HPDE6-E6E7 (cell line): ENCODE results near the gene NHERF2.
"Not testable (repeated sequence)": the region's sequence is repeated elsewhere in the genome, so short reads cannot be mapped to it uniquely, and the experiment has no call there.

Experiments used
- DNase-seq: peaks from one replicate; pipeline ENCODE4 v3.0.0; 2011; ENCODE audit warnings: missing footprints; ENCODE audit errors: extremely low spot score

NHERF2 gene

DNA sequence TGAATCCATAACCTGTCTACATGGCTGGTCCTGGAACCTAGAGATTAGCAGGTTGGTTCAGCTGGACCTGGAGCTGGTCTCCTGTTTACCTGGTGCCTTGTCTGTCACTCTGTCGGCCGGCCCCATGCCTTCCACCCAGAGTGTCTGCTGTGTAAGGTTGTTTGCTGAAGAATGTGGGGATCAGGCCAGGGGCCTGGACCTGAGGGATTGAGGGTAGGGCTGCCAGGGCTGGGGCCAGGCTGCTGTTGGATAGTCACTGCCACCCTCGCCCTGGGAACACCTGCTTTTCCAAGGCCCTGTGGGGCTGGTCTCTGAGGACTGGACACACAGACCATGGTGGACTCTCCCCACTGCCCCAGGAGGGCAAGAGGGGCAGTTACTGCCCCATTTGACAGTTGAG lies 1.4 kb downstream of the NHERF2 start:
- DNase-seq = no peak

DNA sequence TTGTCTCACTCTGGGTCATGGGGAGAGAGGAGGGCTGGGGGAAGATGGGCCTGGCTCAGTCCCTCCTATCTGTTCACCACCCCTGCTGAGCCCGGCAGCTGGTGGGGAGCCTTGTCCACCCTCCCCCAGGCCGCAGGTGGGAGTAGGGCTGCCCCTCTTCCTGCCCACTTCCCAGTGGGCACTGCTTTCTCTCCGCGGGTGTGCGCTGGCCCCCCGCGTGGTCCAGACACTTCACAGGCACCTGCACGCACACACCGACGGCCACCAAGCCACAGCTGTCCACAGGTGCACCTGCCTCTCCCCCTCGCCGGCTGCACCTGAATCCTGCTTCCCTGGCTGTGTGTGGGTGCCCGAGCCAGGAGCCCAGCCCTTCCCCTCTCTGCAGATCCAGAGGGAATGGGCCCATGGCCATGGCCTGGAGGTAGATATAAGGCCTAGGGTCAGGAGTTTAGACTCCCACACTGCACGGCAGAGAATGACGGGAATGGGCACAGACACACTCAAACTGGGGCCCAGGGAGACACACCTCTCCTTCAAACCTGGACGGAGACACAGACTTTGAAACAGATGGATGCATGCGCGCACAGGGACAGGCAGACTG lies 2.0 kb downstream of the NHERF2 start:
- no peak for DNase-seq

DNA sequence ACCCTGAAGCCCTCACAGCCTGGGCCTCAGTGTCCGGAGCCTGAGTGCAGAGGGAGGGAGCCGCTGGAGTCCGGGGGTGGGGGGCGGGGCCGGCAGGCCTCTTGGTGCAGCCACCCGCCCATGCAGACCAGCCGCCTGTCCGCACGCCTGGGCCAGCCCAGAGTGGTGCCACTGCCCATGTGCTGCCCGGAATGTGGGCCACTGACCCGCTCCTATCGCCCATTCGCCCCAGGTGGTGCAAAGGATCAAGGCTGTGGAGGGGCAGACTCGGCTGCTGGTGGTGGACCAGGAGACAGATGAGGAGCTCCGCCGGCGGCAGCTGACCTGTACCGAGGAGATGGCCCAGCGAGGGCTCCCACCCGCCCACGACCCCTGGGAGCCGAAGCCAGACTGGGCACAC lies 2.6 kb downstream of the NHERF2 start:
- no peak for DNase-seq

DNA sequence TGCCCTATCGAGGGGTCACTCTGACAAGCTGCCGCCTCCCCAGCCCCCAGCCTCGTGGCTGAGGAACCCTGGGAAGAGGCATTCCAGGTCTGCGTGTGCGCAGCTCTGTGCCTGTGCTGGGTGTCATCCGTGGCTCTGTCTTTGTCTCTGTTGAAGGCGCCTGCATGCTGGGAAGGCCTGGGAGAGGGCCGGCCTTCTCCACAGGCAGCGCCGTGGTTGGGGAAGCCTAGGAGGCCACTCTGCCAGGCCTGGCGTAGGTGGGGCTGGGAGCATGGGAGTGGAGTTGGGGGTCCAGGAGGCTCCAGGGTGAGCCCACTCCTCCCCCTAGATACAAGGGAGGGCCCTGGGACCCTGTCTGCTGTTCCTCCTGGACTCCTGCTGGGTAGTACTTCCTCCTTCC lies 3.3 kb downstream of the NHERF2 start:
- DNase-seq = no peak

DNA sequence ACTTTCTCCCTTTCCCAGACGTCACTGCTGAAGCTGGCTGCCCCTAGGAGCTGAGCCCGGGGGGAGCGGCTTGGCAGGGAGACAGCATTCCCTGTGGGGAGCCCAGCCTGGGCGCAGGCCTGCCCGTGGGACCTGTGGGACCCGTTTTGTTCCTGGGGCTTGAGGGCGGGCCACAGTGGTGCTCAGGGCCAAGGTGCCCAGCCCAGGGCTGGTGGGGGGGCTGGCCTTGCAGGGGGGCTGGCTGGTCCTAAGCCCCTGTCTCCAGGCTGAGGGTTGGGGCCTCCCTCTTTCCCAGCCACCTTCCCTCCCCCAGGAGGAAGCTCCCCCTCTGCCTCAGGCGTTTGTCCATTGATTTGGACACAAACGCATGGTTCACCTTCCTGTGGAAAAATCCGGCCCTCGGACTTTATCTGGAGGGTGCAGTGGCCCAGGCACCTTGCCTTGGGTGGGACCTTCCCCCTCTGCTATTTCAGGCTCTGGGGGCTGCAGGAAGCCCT lies 4.4 kb downstream of the NHERF2 start:
- DNase-seq = no peak

DNA sequence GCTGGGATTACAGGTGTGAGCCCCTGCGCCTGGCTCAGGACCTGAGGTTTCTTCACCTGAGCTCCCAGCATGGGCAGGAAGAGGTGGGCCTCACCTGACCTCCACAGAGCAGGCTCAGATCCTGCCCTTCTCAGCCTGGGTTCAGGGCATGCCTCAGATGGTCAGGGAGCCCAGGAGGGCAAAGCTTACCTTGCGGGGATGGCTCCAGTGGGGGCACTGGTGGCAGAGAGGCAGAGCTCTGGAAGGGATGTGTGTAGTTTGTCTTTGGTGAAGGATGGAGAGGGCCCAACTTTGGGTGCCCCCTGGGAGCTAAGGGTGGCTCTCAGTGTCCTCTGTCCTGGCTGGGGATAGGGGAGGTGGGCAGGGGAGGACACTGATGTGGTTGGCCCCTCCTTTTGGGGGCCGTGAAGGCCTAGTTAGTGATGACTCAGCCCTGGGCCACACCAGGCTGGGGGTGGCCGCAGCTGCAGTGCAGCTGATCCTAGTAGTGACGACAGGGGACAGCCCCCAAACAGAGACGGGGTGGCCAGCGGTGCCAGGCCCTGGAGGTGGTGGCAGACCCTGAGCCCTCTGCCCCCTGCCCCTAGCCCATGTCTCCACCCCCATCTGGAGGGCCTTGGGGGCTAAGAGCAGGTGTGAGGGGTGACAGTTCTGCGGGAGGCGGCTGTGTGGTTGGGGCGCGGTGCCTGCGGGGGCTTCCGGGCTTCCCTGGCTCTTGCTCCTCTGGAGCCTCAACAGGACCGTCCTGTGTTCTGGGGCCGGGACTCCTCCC lies 5.8 kb downstream of the NHERF2 start:
- no peak for DNase-seq

DNA sequence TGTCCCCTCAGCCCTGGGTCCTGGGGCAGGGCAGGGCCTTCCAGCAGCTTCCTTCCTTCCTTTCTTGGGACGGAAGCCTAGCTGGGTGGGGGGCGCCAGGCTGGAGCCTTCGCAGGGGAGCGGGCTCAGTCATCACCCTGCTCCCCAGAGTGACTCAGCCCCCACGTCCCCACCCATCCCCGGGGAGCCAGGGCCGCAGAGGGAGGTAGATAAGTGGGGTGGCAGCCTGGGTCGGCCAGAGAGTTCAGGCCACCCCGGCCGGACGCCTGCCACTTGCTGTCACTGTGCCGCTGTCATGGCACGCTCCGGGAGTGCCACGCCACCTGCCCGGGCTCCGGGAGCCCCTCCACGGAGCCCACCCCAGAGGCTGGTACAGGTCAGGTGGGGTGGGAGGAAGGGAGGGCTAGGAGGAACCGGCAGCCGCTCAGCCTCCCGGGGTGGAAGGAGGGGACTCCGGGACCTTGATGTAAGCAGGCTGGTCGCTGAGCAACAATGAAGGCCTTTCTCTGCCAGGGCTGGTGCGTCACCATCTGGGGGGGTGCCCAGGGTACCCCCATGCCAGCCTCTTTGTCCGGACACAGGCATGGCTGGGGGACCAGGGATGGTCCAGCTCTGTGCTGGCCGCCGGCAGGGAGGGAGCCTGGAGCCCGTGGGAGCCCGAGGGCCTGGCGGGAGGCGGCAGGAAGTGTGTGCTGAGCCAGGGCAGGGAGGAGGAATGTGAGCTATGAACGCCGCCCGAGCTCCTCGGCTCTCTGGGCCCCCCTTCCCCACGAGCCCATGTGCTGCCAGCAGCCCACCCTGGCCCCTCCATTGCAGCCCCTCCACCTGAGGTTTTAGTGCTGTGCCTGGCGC lies 6.6 kb downstream of the NHERF2 start:
- no peak for DNase-seq

DNA sequence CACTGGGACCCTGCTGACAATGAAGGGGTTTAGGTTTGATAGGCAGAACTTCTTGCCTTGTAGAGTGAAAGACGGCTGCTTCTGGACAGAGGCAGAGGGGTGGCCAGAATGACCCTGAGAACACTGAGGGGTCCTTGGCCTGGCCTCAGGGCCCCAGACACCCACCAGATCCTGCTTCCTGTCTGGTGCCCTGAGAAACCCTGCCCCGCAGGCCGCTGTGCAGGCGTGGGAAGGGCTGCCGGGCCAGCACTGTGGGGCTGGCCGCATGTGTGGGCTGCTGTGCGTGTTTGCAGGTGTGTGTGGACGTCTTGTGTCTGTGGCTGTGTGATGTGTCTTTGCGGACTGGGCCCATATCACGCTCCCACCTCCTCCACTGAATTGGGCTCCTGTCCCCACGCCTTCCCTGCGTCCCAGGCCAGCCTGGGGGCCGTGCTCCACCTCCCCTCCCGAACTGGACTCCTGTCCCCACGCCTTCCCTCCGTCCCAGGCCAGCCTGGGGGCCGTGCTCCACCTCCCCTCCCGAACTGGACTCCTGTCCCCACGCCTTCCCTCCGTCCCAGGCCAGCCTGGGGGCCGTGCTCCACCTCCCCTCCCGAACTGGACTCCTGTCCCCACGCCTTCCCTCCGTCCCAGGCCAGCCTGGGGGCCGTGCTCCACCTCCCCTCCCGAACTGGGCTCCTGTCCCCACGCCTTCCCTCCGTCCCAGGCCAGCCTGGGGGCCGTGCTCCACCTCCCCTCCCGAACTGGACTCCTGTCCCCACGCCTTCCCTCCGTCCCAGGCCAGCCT lies 7.4 kb downstream of the NHERF2 start:
- not testable (repeated sequence) for DNase-seq

DNA sequence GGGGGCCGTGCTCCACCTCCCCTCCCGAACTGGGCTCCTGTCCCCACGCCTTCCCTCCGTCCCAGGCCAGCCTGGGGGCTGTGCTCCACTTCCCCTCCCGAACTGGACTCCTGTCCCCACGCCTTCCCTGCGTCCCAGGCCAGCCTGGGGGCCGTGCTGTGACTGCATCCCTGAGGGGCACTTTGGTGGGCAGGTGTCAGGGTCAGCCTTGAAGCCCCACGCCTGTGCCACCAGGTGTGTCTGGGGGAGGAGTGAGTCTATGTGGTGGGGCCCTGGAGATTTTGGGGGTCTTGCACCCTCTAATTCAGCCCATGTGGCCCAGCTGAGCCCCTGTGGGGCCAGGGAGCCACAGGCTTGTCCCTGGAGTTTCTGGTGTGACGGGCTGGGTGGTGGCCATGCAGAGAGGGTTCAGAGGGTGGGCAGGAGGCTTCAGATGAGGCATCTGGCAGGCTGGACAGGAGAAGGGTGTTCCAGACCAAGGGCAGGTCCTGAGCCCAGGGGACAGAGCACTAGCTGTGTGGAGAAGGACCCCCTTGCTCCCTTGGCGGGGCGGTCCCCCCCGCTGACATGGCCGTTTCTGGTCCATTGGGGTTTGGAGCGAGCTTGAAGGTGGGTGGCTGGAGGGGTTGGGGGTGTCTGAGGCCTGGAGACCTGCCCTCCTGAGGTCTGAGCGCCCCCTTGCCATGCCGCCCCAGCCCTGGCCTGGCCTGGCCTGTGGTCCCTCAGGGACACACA lies 8.2 kb downstream of the NHERF2 start:
- no peak for DNase-seq

DNA sequence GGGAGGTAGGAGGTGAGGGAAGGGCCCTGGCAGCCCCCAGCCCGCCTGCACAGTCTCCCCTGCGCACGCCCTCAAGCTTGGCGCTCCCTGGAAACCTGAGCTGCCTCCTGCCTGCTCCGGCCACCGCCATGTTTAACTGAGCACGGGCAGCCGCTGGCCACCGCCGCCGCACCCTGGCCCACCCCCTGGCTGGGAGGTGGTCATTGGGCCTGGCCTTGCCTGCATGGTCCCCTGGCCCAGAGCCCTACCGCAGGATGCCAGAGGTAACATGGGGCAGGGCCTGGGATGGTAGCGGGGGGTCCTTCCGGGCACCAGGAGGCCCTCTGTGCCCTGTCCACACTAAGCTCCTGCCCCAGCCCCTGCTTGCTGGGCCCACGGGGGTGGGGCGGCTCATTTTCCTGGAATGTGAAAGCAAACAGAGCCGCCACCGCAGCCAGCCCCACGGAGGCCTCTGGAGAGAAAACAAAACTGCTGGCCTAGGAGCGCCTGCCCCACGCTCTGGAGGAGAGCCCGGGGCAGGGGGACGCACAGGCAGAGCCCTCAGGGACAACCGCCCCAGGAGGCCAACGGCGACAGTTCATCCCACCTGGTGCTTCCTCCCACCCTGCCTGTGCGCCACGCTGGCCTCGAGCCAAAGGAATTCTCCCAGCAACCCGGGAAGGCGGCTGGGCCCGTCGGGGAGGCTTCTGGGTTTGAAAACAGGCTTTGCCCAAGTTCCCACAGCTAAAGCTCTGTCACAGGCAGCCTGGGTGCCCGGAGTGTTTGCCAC lies 8.9 kb downstream of the NHERF2 start:
- no peak for DNase-seq

DNA sequence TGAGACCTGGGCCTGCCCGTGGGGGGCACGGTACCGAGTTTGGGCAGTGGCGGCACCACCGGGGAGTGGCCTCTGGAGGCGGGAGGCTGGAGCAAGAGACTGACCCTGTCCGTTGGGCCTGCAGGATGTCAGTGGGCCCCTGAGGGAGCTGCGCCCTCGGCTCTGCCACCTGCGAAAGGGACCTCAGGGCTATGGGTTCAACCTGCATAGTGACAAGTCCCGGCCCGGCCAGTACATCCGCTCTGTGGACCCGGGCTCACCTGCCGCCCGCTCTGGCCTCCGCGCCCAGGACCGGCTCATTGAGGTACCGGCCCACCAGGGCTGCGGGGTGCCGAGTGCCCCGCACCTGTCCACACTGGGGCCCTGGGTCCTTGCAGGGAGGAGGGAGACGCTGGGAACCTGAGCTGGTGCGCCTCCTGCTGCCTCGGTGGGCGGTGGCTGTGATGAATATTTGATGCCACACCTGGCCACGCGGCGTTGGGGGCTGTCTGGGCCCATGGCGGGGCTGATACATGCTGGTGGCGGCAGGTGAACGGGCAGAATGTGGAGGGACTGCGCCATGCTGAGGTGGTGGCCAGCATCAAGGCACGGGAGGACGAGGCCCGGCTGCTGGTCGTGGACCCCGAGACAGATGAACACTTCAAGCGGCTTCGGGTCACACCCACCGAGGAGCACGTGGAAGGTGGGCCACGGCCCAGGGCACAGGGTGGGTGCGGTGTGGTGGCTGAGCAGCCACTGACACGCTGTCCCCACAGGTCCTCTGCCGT lies 9.7 kb downstream of the NHERF2 start:
- no peak for DNase-seq

DNA sequence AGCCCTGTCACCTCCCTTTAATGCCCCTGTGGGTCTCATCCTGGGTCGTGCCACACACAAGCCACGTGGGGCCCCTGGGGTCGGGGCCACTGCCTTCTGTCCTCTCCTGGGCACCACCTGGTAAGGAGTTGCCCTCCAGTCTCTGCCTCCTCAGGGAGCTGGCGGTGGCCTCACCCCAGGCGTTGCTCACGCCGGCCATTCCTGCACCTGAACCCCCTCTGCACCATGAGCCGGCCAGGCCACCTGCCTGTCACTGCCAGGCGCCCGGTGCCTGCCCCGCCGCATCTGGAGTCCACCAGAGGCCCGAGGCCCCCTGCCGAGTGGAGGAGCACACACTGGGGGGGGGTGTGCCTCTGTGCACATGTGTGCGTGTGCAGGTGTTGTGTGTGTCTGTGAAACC lies 10.4 kb downstream of the NHERF2 start:
- no peak for DNase-seq

DNA sequence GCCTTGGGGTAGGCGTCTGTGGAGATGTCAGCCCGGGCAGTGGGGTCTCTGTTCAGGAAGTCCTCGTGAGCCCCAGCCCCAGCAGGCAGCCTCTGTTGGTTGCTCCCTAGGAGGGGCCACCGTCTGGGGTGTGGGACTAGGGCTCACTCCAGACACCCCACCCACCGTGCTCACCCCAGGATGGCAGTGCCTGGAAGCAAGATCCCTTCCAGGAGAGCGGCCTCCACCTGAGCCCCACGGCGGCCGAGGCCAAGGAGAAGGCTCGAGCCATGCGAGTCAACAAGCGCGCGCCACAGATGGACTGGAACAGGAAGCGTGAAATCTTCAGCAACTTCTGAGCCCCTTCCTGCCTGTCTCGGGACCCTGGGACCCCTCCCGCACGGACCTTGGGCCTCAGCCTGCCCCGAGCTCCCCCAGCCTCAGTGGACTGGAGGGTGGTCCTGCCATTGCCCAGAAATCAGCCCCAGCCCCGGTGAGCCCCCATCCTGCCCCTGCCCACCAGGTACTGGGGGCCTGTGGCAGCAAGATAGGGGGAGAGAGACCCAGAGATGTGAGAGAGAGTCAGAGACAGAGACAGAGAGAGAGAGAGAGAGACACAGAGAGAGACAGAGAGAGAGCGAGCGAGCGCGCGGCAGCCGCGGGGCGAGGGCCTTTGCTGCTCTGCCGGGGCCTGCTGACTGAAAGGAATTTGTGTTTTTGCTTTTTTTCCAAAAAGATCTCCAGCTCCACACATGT lies 11.1 kb downstream of the NHERF2 start:
- DNase-seq = no peak

DNA sequence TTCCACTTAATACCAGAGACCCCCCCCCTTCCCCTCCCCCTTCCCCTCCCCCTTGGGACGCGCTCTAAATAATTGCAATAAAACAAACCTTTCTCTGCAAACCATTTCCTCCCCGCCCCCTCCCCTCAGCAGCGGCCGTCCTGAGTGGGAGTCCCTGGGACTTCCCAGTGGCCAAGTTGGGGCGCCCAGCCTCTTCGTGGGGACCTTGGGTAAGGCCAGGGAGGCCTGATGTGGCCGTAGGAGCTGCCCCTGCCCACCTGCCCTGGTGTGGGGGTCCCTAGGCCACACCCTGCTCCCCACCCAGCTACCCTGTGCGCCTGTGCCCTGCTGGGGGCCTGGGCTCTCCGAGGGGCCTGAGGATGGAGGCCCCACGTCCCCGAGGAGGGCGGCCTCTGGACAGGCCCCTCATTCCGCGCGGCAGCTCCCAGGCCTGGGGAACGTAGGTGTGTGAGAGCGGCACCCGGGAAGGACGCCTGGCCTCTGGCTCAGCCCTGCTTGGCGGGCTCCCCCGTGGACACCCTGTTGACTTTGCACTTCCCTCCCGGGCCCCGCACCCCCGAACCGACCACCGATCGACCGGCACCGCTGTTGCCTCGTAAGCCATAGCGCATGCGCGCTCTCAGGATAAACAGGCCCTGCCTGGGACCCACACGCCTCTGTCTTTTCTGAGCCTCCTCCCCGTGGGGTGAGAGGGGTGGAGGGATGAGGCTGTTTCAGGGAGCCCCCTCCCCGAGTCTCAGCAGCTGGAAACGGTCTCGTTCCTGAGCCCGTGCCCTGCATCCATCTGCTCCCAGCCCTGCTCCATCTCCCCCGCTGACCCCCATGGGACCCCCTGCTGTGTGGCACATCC lies 11.9 kb downstream of the NHERF2 start:
- no peak for DNase-seq

DNA sequence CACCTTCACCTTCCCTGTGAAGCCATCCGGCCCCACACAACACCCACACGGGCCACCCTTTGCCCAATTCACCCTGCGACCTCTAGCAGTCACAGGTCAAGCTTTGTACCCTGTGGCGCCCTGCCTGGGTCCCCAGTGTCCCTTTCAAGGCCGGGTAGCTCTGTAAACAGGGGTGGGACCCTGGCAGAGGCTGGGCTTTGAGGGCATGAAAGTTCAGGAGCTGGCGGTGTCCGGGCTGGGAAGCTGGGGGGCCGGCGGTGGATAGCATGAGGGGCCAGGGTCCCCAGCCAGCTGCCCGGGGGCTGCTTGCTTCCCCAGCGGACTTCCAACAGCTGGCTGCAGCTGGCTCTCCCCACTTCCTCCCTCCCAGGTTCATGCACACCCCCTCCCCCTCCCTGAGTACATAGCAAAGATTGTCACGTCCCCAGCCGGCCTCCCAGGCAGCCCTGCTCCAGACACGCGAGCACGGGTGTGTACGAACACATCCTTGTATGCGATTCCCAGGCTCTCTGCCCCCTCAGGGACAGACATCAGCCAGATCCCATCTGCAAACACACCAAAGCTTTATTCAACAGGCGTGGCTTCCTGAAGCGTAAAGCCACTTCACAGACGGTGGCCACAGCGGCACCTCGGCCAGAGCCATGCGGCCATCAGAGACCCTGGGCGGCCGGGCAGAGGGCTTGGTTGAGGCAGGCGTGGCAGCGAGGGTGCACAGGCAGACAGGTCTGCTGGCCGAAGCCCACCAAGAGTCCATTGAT lies 12.8 kb downstream of the NHERF2 start:
- no peak for DNase-seq

DNA sequence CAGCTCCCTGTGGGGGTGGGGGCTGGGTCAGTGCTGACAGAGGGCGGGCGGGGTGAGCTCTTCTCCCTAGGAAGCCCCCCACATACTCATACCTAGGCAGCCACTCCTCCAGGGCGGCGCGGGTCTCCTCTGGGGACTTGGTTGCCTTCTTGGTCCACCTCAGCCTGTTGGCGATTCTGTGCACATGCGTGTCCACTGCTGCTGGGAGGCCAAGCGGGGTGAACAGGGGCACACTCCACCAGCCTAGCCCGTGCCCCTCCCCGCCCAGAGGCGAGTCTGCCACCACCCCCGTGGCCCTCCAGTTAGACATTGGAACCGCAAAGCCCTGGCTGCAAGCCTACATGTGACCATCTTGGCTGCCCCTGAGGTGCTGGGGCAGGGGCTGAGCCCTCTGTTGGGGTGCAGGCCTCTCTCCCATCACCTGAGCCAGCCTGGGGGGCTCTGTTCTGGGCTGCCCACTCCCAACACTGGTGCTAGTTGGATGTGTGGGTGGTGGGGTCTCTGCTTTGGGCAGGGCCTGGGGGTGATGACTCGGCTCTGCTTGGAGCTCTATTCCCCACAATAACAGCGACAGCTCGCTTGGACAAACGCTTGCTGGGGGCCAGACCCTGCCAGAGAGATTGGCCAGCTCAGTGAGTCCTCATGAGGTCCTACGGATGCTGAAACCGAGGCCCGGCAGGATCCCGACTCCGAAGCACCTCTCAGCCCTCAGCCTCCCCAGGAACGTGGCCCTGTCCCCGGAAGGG lies 13.5 kb downstream of the NHERF2 start:
- no peak for DNase-seq
